Sigmoid colon (tissue), 7 donors: ENCODE results near the gene KCNK3. TPM values are rescaled to one million over a fixed set of nuclear protein-coding genes. Genes with fewer than 3 reads are reported as not detected.

Experiments used
- DNase-seq: peaks from one replicate; pipeline ENCODE4 v3.0.0-alpha.2; 2019
- H3K27ac ChIP-seq, 4 donors: fragments of 200-600 bp; sonication (generic); one replicate each; pipeline ENCODE4 v1.5.1; 2016 to 2019; ENCODE audit warnings: mild to moderate bottlenecking in 1 of 4
- H3K27me3 ChIP-seq, 3 donors: fragments of 200-600 bp; sonication (generic); one replicate each; pipeline ENCODE4 v1.5.1; 2019; ENCODE audit warnings: mild to moderate bottlenecking in 1 of 3
- H3K36me3 ChIP-seq, 4 donors: fragments of 200-600 bp; sonication (generic); one replicate each; pipeline ENCODE4 v1.5.1; 2016 to 2019
- H3K4me1 ChIP-seq, 4 donors: fragments of 200-600 bp; sonication (generic); one replicate each; pipeline ENCODE4 v1.5.1; 2017 to 2019
- H3K4me3 ChIP-seq, 4 donors: fragments of 200-600 bp; sonication (generic); one replicate each; pipeline ENCODE4 v1.5.1; 2017 to 2019; ENCODE audit warnings: mild to moderate bottlenecking in 2 of 4, moderate library complexity in 1 of 4
- H3K9me3 ChIP-seq, 4 donors: fragments of 200-600 bp in 3 of 4; sonication (generic) in 3 of 4; one replicate each; pipeline versions ENCODE4 v1.5.1 to v1.6.1; 2013 to 2019
- EP300 ChIP-seq, 4 donors: sonication (generic); formaldehyde crosslinking; IDR thresholded peaks; one replicate each; pipeline ENCODE4 v1.6.1; 2017; ENCODE audit warnings: antibody characterized with exemption in 4 of 4
- POLR2A ChIP-seq, 2 donors: fragments of 450-650 bp; IDR thresholded peaks; one replicate each; pipeline ENCODE4 v1.6.1; 2016; ENCODE audit warnings: antibody characterized with exemption in 2 of 2, mild to moderate bottlenecking in 2 of 2, moderate library complexity in 2 of 2
- POLR2AphosphoS5 ChIP-seq, 4 donors: sonication (generic); formaldehyde crosslinking; IDR thresholded peaks; one replicate each; pipeline ENCODE4 v1.6.1; 2017; ENCODE audit warnings: antibody characterized with exemption in 4 of 4
- WGBS, 2 donors: extraction: QIAGEN DNeasy Blood & Tissue Kit; methylation state at CpG; one replicate each; pipeline ENCODE4 v1.1.7; 2013; 5-methylcytosine and 5-hydroxymethylcytosine counted together
- intact Hi-C: fragments of 100-400 bp; cut with DNase I; formaldehyde crosslinking; loops from one replicate; pipeline ENCODE4 v1.15.1; 2023
- polyA plus RNA-seq, 3 donors: library from polyadenylated mRNA; stranded (reverse); fragments of 200-250 nt; gene quantifications; one replicate each; pipeline ENCODE4 v1.2.3, GENCODE V29; 2013
- small RNA-seq, 3 donors: library from RNA; depleted of rRNA; stranded (forward); fragments of <200 nt; gene quantifications; one replicate each; pipeline ENCODE3, GENCODE V24; 2016
- total RNA-seq, 4 donors: library from RNA; depleted of rRNA; stranded (reverse); fragments of >200 nt; gene quantifications; one replicate each; pipeline ENCODE4 v1.1.0, GENCODE V29; 2016
- TF ChIP-seq, protein P1 (sequence below), 4 experiments: fragments of 450-650 bp in 3 of 4; fragments of 200-600 bp in 1 of 4; IDR thresholded peaks; one replicate each; pipeline ENCODE4 v1.5.1; 2016 to 2019; ENCODE audit warnings: antibody characterized with exemption in 4 of 4, mild to moderate bottlenecking in 3 of 4, moderate library complexity in 2 of 4
- donor health status: healthy with polysubstance abuse.
- donor health status: Bipolar disorder and iron deficiency.
- donor health status: healthy.

KCNK3 gene
- total and polyA plus RNA-seq, 7 donors: under 0.01 to 12.2 (median 2.9) TPM

DNA sequence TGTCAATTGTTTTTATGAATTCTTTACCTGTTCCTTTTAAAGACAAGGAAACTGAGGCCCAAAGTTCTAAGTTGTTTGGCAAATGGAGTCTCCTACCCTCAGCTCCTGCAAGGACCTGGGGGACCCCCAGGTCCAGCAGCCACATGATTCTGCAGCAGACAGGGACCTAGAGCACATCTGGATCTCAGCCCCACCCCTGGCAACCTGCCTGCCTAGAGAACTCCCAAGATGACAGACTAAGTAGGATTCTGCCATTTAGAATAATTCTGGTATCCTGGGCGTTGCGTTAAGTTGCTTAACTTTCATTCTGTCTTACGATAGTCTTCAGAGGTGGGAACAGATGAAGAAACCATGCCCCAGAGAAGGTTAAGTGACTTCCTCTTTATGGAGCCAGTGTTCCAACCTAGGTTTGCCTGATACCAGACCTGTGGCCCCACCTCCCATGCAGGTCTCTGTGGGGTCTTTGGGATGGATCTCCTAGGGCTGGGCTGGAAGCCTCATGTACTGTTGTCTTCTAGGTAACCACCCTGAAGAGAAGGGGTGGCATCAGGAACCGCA, 87.8 kb downstream of the KCNK3 start:
- Histone ChIP-seq H3K4me1 (peaks cover 0 to 3% (median 2%) of the 10 kb centered on the region in 4 donors), H3K27me3 (no peaks in the 10 kb centered on the region), H3K4me3 (no peak overlapping the region), H3K27ac (peak overlapping the region in 1 of 4 donors; percentile 20), H3K9me3 (no peaks in the 10 kb centered on the region), H3K36me3 (peaks cover 7 to 64% (median 33%) of the 10 kb centered on the region in 4 donors)
- TF ChIP-seq POLR2AphosphoS5 (IDR thresholded peaks at IDR 0.05) (no peak), EP300 (IDR thresholded peaks at IDR 0.05) (no peak), POLR2A (IDR thresholded peaks at IDR 0.05) (no peak)
- TF ChIP-seq, protein P1, sequence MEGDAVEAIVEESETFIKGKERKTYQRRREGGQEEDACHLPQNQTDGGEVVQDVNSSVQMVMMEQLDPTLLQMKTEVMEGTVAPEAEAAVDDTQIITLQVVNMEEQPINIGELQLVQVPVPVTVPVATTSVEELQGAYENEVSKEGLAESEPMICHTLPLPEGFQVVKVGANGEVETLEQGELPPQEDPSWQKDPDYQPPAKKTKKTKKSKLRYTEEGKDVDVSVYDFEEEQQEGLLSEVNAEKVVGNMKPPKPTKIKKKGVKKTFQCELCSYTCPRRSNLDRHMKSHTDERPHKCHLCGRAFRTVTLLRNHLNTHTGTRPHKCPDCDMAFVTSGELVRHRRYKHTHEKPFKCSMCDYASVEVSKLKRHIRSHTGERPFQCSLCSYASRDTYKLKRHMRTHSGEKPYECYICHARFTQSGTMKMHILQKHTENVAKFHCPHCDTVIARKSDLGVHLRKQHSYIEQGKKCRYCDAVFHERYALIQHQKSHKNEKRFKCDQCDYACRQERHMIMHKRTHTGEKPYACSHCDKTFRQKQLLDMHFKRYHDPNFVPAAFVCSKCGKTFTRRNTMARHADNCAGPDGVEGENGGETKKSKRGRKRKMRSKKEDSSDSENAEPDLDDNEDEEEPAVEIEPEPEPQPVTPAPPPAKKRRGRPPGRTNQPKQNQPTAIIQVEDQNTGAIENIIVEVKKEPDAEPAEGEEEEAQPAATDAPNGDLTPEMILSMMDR (IDR thresholded peaks at IDR 0.05): no peak
- no peak for DNase-seq
- intact Hi-C loops: loop anchor here (10.0 kb wide), 1 partner anchor 255 kb away; the partner anchor contains the start of gene TMEM214
- WGBS, 2 donors: 92 to 96% methylated on average over 4 of the region's 4 CpGs

Small RNAs within 50 kb of the gene (small RNA-seq; reads per million reads assigned to genes)
- gene AC015977.1: 0 reads per million in 3 donors

Other genes starting within 250 kb of the KCNK3 start
- gene OTOF, start 214.6 kb upstream of the KCNK3 start, total RNA-seq: under 1 TPM in 1 of 4 donors, not detected in 3; 0.71 TPM
- under 1 TPM in 1 of 3 donors, not detected in 2; 0.32 TPM for gene OTOF, start 214.6 kb upstream of the KCNK3 start, polyA plus RNA-seq
- gene CIB4, start 51.4 kb upstream of the KCNK3 start, total RNA-seq: not detected
- not detected for gene CIB4, start 51.4 kb upstream of the KCNK3 start, polyA plus RNA-seq
- gene SLC35F6, start 71.6 kb downstream of the KCNK3 start, total RNA-seq: 10 to 100 TPM; 19.6 to 27.4 (median 25.8) TPM
- 10 to 100 TPM in 1 of 3 donors, 1 to 10 TPM in 2; 4.2 to 23.1 (median 7.4) TPM for gene SLC35F6, start 71.6 kb downstream of the KCNK3 start, polyA plus RNA-seq
- gene CENPA, start 93.3 kb downstream of the KCNK3 start, total RNA-seq: not detected
- gene CENPA, start 93.3 kb downstream of the KCNK3 start, polyA plus RNA-seq: 10 to 100 TPM in 1 of 3 donors, 1 to 10 TPM in 2; 1.2 to 11.6 (median 3.2) TPM
- 1 to 10 TPM in 2 of 4 donors, under 1 TPM in 2; 0.16 to 1.9 (median 1.0) TPM for gene DPYSL5, start 155.4 kb downstream of the KCNK3 start, total RNA-seq
- gene DPYSL5, start 155.4 kb downstream of the KCNK3 start, polyA plus RNA-seq: under 1 TPM in 1 of 3 donors, not detected in 2; 0.74 TPM